ENCODE results near the gene SSBP4. TPM values are rescaled to one million over a fixed set of nuclear protein-coding genes. Genes with fewer than 3 reads are reported as not detected.

The SSBP4 gene
- total and polyA plus RNA-seq, 9 of the 15 experiments (the other 6 are each of a cell fraction or from before 2014, with no cell fraction given), result 1.1 to 189 (median 39.0) TPM

DNA sequence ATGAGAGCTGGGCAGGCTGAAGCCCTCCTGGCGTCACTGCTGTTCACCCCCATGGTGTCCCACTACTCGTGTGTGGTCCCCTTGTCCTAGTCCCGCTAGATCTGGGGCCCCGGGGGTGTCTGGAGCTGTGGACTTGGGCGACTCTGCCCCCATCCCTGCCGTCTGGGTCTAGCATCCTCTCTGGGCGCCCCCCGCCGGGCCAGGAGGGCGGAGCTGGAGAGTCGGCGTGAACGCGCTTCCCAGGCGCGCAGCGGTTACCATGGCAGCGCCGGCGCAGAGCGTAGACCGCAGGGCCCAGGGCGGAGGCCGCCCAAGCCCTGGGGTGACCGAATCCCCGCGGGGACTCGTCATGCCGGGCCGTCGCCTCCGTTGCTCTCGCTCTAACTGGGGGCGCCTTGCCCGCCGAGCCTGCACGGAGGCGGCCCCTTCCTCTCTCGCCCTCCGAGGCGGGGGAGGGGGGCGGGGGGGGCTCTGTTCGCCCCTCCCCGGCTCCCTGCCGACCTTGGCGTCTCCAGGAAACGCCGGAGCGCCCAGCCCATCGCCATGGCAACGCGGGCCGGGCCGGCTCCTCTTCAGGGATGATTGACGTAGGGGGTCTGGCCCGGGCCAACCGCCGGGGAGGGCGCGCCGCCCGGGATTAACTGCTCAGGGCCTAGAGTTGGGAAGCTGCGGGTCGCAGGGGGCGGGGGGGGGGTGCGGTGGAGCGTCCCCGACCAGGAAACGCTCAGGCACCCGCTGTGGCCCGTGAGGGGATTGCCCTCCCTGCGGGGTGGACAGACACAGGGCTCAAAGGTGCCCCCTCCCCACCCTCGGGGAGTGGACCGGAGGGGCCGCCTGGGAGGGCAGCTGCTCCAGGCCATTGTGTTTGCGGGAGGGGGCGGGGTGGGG is 9.8 kb downstream of the SSBP4 start (continued):
- peak; percentile 8 for TF ChIP-seq TBP (optimal IDR thresholded peaks at IDR 0.05; ENCODE audit: low read depth, low read length)
- no peak for TF ChIP-seq BRCA1 (IDR thresholded peaks at IDR 0.05)
- no peak for TF ChIP-seq BRCA1 (CRISPR knock-in tag; IDR thresholded peaks at IDR 0.05)
- TF ChIP-seq STAT5B (CRISPR knock-in tag; IDR thresholded peaks at IDR 0.05), result no peak
- no peak for TF ChIP-seq STAT5A (IDR thresholded peaks at IDR 0.05; ENCODE audit: borderline replicate concordance, low read length)
- TF ChIP-seq POLR2G (IDR thresholded peaks at IDR 0.05; ENCODE audit: low read depth, low read length), result peak; percentile 57
- TF ChIP-seq SAP30 (IDR thresholded peaks at IDR 0.05; ENCODE audit: borderline replicate concordance, insufficient read depth, low read depth, low read length, poor library complexity, severe bottlenecking), result peak; percentile 41
- TF ChIP-seq, protein P1, sequence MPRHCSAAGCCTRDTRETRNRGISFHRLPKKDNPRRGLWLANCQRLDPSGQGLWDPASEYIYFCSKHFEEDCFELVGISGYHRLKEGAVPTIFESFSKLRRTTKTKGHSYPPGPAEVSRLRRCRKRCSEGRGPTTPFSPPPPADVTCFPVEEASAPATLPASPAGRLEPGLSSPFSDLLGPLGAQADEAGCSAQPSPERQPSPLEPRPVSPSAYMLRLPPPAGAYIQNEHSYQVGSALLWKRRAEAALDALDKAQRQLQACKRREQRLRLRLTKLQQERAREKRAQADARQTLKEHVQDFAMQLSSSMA (CRISPR knock-in tag; IDR thresholded peaks at IDR 0.05), result no peak
- TF ChIP-seq, protein P2, sequence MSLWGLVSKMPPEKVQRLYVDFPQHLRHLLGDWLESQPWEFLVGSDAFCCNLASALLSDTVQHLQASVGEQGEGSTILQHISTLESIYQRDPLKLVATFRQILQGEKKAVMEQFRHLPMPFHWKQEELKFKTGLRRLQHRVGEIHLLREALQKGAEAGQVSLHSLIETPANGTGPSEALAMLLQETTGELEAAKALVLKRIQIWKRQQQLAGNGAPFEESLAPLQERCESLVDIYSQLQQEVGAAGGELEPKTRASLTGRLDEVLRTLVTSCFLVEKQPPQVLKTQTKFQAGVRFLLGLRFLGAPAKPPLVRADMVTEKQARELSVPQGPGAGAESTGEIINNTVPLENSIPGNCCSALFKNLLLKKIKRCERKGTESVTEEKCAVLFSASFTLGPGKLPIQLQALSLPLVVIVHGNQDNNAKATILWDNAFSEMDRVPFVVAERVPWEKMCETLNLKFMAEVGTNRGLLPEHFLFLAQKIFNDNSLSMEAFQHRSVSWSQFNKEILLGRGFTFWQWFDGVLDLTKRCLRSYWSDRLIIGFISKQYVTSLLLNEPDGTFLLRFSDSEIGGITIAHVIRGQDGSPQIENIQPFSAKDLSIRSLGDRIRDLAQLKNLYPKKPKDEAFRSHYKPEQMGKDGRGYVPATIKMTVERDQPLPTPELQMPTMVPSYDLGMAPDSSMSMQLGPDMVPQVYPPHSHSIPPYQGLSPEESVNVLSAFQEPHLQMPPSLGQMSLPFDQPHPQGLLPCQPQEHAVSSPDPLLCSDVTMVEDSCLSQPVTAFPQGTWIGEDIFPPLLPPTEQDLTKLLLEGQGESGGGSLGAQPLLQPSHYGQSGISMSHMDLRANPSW (CRISPR knock-in tag; IDR thresholded peaks at IDR 0.05), result 0 out of 2 replicates have a peak, but pooled peaks have one; percentile 13
- TF ChIP-seq ZNF785 (CRISPR knock-in tag; IDR thresholded peaks at IDR 0.05), result no peak
- TF ChIP-seq KDM2B (CRISPR knock-in tag; IDR thresholded peaks at IDR 0.05), result no peak
- TF ChIP-seq, protein P3, sequence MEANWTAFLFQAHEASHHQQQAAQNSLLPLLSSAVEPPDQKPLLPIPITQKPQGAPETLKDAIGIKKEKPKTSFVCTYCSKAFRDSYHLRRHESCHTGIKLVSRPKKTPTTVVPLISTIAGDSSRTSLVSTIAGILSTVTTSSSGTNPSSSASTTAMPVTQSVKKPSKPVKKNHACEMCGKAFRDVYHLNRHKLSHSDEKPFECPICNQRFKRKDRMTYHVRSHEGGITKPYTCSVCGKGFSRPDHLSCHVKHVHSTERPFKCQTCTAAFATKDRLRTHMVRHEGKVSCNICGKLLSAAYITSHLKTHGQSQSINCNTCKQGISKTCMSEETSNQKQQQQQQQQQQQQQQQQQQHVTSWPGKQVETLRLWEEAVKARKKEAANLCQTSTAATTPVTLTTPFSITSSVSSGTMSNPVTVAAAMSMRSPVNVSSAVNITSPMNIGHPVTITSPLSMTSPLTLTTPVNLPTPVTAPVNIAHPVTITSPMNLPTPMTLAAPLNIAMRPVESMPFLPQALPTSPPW (CRISPR knock-in tag; IDR thresholded peaks at IDR 0.05), result peak; percentile 95
- TF ChIP-seq, protein P4, sequence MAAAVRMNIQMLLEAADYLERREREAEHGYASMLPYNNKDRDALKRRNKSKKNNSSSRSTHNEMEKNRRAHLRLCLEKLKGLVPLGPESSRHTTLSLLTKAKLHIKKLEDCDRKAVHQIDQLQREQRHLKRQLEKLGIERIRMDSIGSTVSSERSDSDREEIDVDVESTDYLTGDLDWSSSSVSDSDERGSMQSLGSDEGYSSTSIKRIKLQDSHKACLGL (CRISPR knock-in tag; IDR thresholded peaks at IDR 0.05; ENCODE audit: borderline replicate concordance, poor library complexity, severe bottlenecking), result no peak
- no peak for TF ChIP-seq HMG20A (CRISPR knock-in tag; conservative IDR thresholded peaks at IDR 0.05)
- TF ChIP-seq ZNF764 (CRISPR knock-in tag; IDR thresholded peaks at IDR 0.05; ENCODE audit: low read depth), result no peak
- TF ChIP-seq ZNF24 (IDR thresholded peaks at IDR 0.05), result no peak
- TF ChIP-seq, protein P5, sequence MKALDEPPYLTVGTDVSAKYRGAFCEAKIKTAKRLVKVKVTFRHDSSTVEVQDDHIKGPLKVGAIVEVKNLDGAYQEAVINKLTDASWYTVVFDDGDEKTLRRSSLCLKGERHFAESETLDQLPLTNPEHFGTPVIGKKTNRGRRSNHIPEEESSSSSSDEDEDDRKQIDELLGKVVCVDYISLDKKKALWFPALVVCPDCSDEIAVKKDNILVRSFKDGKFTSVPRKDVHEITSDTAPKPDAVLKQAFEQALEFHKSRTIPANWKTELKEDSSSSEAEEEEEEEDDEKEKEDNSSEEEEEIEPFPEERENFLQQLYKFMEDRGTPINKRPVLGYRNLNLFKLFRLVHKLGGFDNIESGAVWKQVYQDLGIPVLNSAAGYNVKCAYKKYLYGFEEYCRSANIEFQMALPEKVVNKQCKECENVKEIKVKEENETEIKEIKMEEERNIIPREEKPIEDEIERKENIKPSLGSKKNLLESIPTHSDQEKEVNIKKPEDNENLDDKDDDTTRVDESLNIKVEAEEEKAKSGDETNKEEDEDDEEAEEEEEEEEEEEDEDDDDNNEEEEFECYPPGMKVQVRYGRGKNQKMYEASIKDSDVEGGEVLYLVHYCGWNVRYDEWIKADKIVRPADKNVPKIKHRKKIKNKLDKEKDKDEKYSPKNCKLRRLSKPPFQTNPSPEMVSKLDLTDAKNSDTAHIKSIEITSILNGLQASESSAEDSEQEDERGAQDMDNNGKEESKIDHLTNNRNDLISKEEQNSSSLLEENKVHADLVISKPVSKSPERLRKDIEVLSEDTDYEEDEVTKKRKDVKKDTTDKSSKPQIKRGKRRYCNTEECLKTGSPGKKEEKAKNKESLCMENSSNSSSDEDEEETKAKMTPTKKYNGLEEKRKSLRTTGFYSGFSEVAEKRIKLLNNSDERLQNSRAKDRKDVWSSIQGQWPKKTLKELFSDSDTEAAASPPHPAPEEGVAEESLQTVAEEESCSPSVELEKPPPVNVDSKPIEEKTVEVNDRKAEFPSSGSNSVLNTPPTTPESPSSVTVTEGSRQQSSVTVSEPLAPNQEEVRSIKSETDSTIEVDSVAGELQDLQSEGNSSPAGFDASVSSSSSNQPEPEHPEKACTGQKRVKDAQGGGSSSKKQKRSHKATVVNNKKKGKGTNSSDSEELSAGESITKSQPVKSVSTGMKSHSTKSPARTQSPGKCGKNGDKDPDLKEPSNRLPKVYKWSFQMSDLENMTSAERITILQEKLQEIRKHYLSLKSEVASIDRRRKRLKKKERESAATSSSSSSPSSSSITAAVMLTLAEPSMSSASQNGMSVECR (CRISPR knock-in tag; IDR thresholded peaks at IDR 0.05), result peak; percentile 81

Data from K562 (cell line).